HUES64 (cell line): ENCODE data around the gene SSTR3.

Experiments
- H3K27ac ChIP-seq: 2 replicates; pipeline ENCODE4 v1.7.0; 2013; ENCODE audit warnings: low read depth, low read length, inconsistent platforms
- H3K27me3 ChIP-seq: 2 replicates; pipeline ENCODE4 v1.6.1; 2013; ENCODE audit warnings: mild to moderate bottlenecking, low read length; ENCODE audit not compliant: insufficient read depth
- H3K36me3 ChIP-seq: 2 replicates; pipeline ENCODE4 v1.6.1; 2013; ENCODE audit warnings: mild to moderate bottlenecking, low read length; ENCODE audit not compliant: insufficient read depth
- H3K4me1 ChIP-seq: 2 replicates; pipeline ENCODE4 v1.6.1; 2013; ENCODE audit warnings: mild to moderate bottlenecking, low read length, moderate library complexity; ENCODE audit not compliant: insufficient read depth
- H3K4me3 ChIP-seq: 2 replicates; pipeline ENCODE4 v1.5.1; 2013; ENCODE audit warnings: mild to moderate bottlenecking, low read length, moderate library complexity
- H3K9ac ChIP-seq: 2 replicates; pipeline ENCODE4 v1.6.1; 2013; ENCODE audit warnings: mild to moderate bottlenecking, low read depth, low read length
- H3K9me3 ChIP-seq: 2 replicates; pipeline ENCODE4 v1.6.1; 2013; ENCODE audit warnings: low read depth, low read length; ENCODE audit not compliant: insufficient read depth
- WGBS: fragments of 150-250, 120-280 bp; methylation state at CpG from one replicate; pipeline ENCODE4 v1.1.7; 2013; ENCODE audit warnings: missing lambda C conversion rate; 5-methylcytosine and 5-hydroxymethylcytosine counted together

The SSTR3 gene

GRCh38 chr22:37223965-37224551 lies 11.8 kb upstream of the SSTR3 start:
- no peaks in the 10 kb centered on the region for H3K4me1 ChIP-seq
- no peaks in the 10 kb centered on the region for H3K27me3 ChIP-seq
- H3K36me3 ChIP-seq, result no peaks in the 10 kb centered on the region
- WGBS, result 93% methylated on average over 3 of the region's 3 CpGs
- no peak overlapping the region for H3K4me3 ChIP-seq
- no peak overlapping the region for H3K9ac ChIP-seq
- H3K27ac ChIP-seq, result no peak overlapping the region
- no peaks in the 10 kb centered on the region for H3K9me3 ChIP-seq

GRCh38 chr22:37222440-37222971 lies 10.2 kb upstream of the SSTR3 start:
- H3K4me1 ChIP-seq, result no peaks in the 10 kb centered on the region
- H3K27ac ChIP-seq, result no peak overlapping the region
- no peak overlapping the region for H3K4me3 ChIP-seq
- H3K27me3 ChIP-seq, result no peaks in the 10 kb centered on the region
- no peaks in the 10 kb centered on the region for H3K36me3 ChIP-seq
- H3K9ac ChIP-seq, result no peak overlapping the region
- H3K9me3 ChIP-seq, result no peaks in the 10 kb centered on the region
- WGBS, result 87% methylated on average over 8 of the region's 8 CpGs

- Histone ChIP-seq H3K27ac (no peak overlapping the region), H3K9ac (no peak overlapping the region), H3K27me3 (no peaks in the 10 kb centered on the region), H3K9me3 (no peaks in the 10 kb centered on the region), H3K4me3 (no peak overlapping the region), H3K36me3 (no peaks in the 10 kb centered on the region), H3K4me1 (no peaks in the 10 kb centered on the region)
- WGBS, result 96% methylated on average over 9 of the region's 10 CpGs
Measured at GRCh38 chr22:37221424-37222333, 9.4 kb upstream of the SSTR3 start.

- Histone ChIP-seq H3K9ac (no peak overlapping the region), H3K27ac (no peak overlapping the region), H3K4me3 (no peak overlapping the region), H3K4me1 (no peaks in the 10 kb centered on the region), H3K9me3 (no peaks in the 10 kb centered on the region), H3K27me3 (no peaks in the 10 kb centered on the region), H3K36me3 (no peaks in the 10 kb centered on the region)
- 72% methylated on average over 4 of the region's 4 CpGs for WGBS
Measured at GRCh38 chr22:37220543-37220981, 8.3 kb upstream of the SSTR3 start.

- Histone ChIP-seq H3K9ac (no peak overlapping the region), H3K27me3 (no peaks in the 10 kb centered on the region), H3K4me1 (no peaks in the 10 kb centered on the region), H3K4me3 (no peak overlapping the region), H3K9me3 (no peaks in the 10 kb centered on the region), H3K36me3 (no peaks in the 10 kb centered on the region), H3K27ac (no peak overlapping the region)
- 92% methylated on average over 6 of the region's 6 CpGs for WGBS
Measured at GRCh38 chr22:37219533-37219932, 7.3 kb upstream of the SSTR3 start.

- Histone ChIP-seq H3K9me3 (no peaks in the 10 kb centered on the region), H3K27me3 (no peaks in the 10 kb centered on the region), H3K4me1 (no peaks in the 10 kb centered on the region), H3K4me3 (no peak overlapping the region), H3K36me3 (no peaks in the 10 kb centered on the region), H3K9ac (no peak overlapping the region), H3K27ac (no peak overlapping the region)
- 82% methylated on average over 7 of the region's 7 CpGs for WGBS
Measured at GRCh38 chr22:37218771-37219411, 6.6 kb upstream of the SSTR3 start.

GRCh38 chr22:37218399-37218770 lies 6.1 kb upstream of the SSTR3 start:
- H3K9ac ChIP-seq, result no peak overlapping the region
- H3K36me3 ChIP-seq, result no peaks in the 10 kb centered on the region
- 97% methylated on average over 6 of the region's 6 CpGs for WGBS
- H3K4me1 ChIP-seq, result no peaks in the 10 kb centered on the region
- H3K4me3 ChIP-seq, result no peak overlapping the region
- no peak overlapping the region for H3K27ac ChIP-seq
- H3K9me3 ChIP-seq, result no peaks in the 10 kb centered on the region
- no peaks in the 10 kb centered on the region for H3K27me3 ChIP-seq

- Histone ChIP-seq H3K27ac (no peak overlapping the region), H3K27me3 (no peaks in the 10 kb centered on the region), H3K36me3 (no peaks in the 10 kb centered on the region), H3K9me3 (no peaks in the 10 kb centered on the region), H3K4me3 (no peak overlapping the region), H3K9ac (no peak overlapping the region), H3K4me1 (peaks cover 5% of the 10 kb centered on the region; the same call in 1 of the 2 replicates)
- WGBS, result 90% methylated on average over 8 of the region's 9 CpGs
Measured at GRCh38 chr22:37215890-37216289, 3.6 kb upstream of the SSTR3 start.

GRCh38 chr22:37214731-37215030 lies 2.4 kb upstream of the SSTR3 start:
- no peaks in the 10 kb centered on the region for H3K36me3 ChIP-seq
- H3K27me3 ChIP-seq, result no peaks in the 10 kb centered on the region
- H3K4me1 ChIP-seq, result peaks cover 5% of the 10 kb centered on the region; the same call in 1 of the 2 replicates
- H3K9me3 ChIP-seq, result no peaks in the 10 kb centered on the region
- no peak overlapping the region for H3K4me3 ChIP-seq
- H3K9ac ChIP-seq, result no peak overlapping the region
- WGBS, result 88% methylated on average over 13 of the region's 13 CpGs
- no peak overlapping the region for H3K27ac ChIP-seq

GRCh38 chr22:37213941-37214730 lies 1.9 kb upstream of the SSTR3 start:
- no peaks in the 10 kb centered on the region for H3K36me3 ChIP-seq
- no peak overlapping the region for H3K4me3 ChIP-seq
- H3K27me3 ChIP-seq, result no peaks in the 10 kb centered on the region
- no peak overlapping the region for H3K27ac ChIP-seq
- no peak overlapping the region for H3K9ac ChIP-seq
- peaks cover 5% of the 10 kb centered on the region; the same call in 1 of the 2 replicates for H3K4me1 ChIP-seq
- no peaks in the 10 kb centered on the region for H3K9me3 ChIP-seq
- WGBS, result 87% methylated on average over 13 of the region's 13 CpGs
